H1 (cell line): Measurements from ENCODE around the gene FAM13C. TPM values are rescaled to one million over a fixed set of nuclear protein-coding genes. Genes with fewer than 3 reads are reported as not detected.

ENCODE experiments used
- SIN3A ChIP-seq, 2 experiments: IDR thresholded peaks in 1 of 2; conservative IDR thresholded peaks in 1 of 2; 2 replicates each; pipeline ENCODE4 v1.6.1; 2011 to 2012; ENCODE audit warnings: low read length in 2 of 2, improper control_type of control experiment in 1 of 2, low read depth in 1 of 2, mild to moderate bottlenecking in 1 of 2
- polyA plus RNA-seq, 7 experiments: library from polyadenylated mRNA; depleted of rRNA in 3 of 7; stranded (reverse) in 5 of 7; unstranded in 2 of 7; fragments of >200 nt in 5 of 7; fragments of 200-250 nt in 2 of 7; gene quantifications; 1 replicate in 5 of 7; 2 replicates in 1 of 7; 4 replicates in 1 of 7; pipeline versions ENCODE4 v1.2.1 to v1.2.3, GENCODE V29; 2011 to 2013; ENCODE audit warnings: missing spikeins in 2 of 7, mixed read lengths in 2 of 7
- total RNA-seq: library from RNA; stranded (reverse); fragmentation: NEBNext Ultra II Directional; extraction: Animal tissue kit (Norgen Biotek cat#: 25700); gene quantifications from 2 replicates; pipeline ENCODE4 v1.2.1, GENCODE V29; 2021

FAM13C gene
- total and polyA plus RNA-seq, 2 of the 8 experiments (the other 6 are each of a cell fraction or from before 2014, with no cell fraction given), result 0.56 to 0.62 TPM

GRCh38 chr10:59387951-59388670, 25.8 kb upstream of the FAM13C start (continued):
- no peak for TF ChIP-seq SIN3A (conservative IDR thresholded peaks at IDR 0.05 in 1 of 2, IDR thresholded peaks at IDR 0.05 in 1 of 2; ENCODE audit: low read depth in 1 of 2, low read length in 2 of 2)
